GM23338 (cell line): ENCODE data around the gene GRIK4. TPM values are rescaled to one million over a fixed set of nuclear protein-coding genes. Genes with fewer than 3 reads are reported as not detected.

Experiments used
- ATAC-seq: fragments of 200-7000 bp; cut with Tn5 transposase; 3 replicates; pipeline ENCODE4 v1.9.1; 2020
- DNase-seq: peaks from one replicate; pipeline ENCODE4 v3.0.0-alpha.2; 2015; ENCODE audit warnings: low spot score
- H2AFZ ChIP-seq: fragments of 200-600 bp; sonication (generic); 2 replicates; pipeline ENCODE4 v1.8.0; 2016; ENCODE audit warnings: antibody characterized with exemption, mild to moderate bottlenecking, moderate library complexity
- H3F3A ChIP-seq: fragments of 200-600 bp; sonication (generic); replicated peaks from 2 replicates; pipeline ENCODE4 v1.8.0; 2017; ENCODE audit warnings: antibody characterized with exemption, mixed run types, low read depth
- H3K27ac ChIP-seq: fragments of 200-600 bp; sonication (generic); 2 replicates; pipeline ENCODE4 v1.6.1; 2016; ENCODE audit warnings: low read depth
- H3K27me3 ChIP-seq: fragments of 200-600 bp; sonication (generic); 2 replicates; pipeline ENCODE4 v1.8.0; 2016; ENCODE audit warnings: mild to moderate bottlenecking, mixed run types, moderate library complexity; ENCODE audit not compliant: insufficient read depth
- H3K36me3 ChIP-seq: fragments of 200-600 bp; sonication (generic); 2 replicates; pipeline ENCODE4 v1.8.0; 2016; ENCODE audit warnings: mild to moderate bottlenecking; ENCODE audit not compliant: insufficient read depth
- H3K4me1 ChIP-seq: fragments of 200-600 bp; sonication (generic); 2 replicates; pipeline ENCODE4 v1.8.0; 2016; ENCODE audit warnings: mild to moderate bottlenecking, moderate library complexity; ENCODE audit not compliant: insufficient read depth
- H3K4me2 ChIP-seq: fragments of 200-600 bp; sonication (generic); 2 replicates; pipeline ENCODE4 v1.7.1; 2017; ENCODE audit warnings: mixed run types
- H3K4me3 ChIP-seq: fragments of 200-600 bp; sonication (generic); 2 replicates; pipeline ENCODE4 v1.6.1; 2016; ENCODE audit warnings: mixed run types
- H3K79me2 ChIP-seq: fragments of 200-600 bp; sonication (generic); replicated peaks from 2 replicates; pipeline ENCODE4 v1.8.0; 2017; ENCODE audit warnings: mild to moderate bottlenecking; ENCODE audit not compliant: insufficient read depth
- H3K9me2 ChIP-seq: fragments of 200-600 bp; sonication (generic); 2 replicates; pipeline ENCODE4 v1.8.0; 2017; ENCODE audit not compliant: insufficient read depth
- H4K20me1 ChIP-seq: fragments of 200-600 bp; sonication (generic); replicated peaks from 2 replicates; pipeline ENCODE4 v1.8.0; 2017; ENCODE audit warnings: mild to moderate bottlenecking; ENCODE audit not compliant: insufficient read depth
- H3K27ac Mint-ChIP-seq: 2 replicates; pipeline ENCODE4 v1.8.0; 2020; ENCODE audit warnings: inconsistent platforms, mild to moderate bottlenecking, moderate library complexity, mixed read lengths
- H3K27me3 Mint-ChIP-seq: 3 replicates; pipeline ENCODE4 v1.8.0; 2022; ENCODE audit warnings: low read depth, mild to moderate bottlenecking, moderate library complexity, mixed read lengths, inconsistent platforms; ENCODE audit not compliant: insufficient read depth, poor library complexity
- H3K36me3 Mint-ChIP-seq: 3 replicates; pipeline ENCODE4 v1.8.0; 2021; ENCODE audit warnings: low read depth, mild to moderate bottlenecking, inconsistent platforms, moderate library complexity, mixed read lengths
- H3K4me1 Mint-ChIP-seq: 3 replicates; pipeline ENCODE4 v1.8.0; 2020; ENCODE audit warnings: mild to moderate bottlenecking, inconsistent platforms, mixed read lengths
- H3K4me3 Mint-ChIP-seq: 3 replicates; pipeline ENCODE4 v1.8.0; 2021; ENCODE audit warnings: moderate library complexity, mild to moderate bottlenecking, inconsistent platforms, mixed read lengths
- H3K9me3 Mint-ChIP-seq: 3 replicates; pipeline ENCODE4 v1.8.0; 2020; ENCODE audit warnings: moderate library complexity, mild to moderate bottlenecking, inconsistent platforms, mixed read lengths
- CREB1 ChIP-seq: fragments of 250-450 bp; sonication (Bioruptor Pico); IDR thresholded peaks from 2 replicates; pipeline ENCODE4 v1.5.0; 2020; ENCODE audit warnings: low read depth, mild to moderate bottlenecking, moderate library complexity
- EZH2 ChIP-seq: fragments of 200-600 bp; sonication (generic); IDR thresholded peaks from one replicate; pipeline ENCODE4 v1.8.0; 2017; ENCODE audit warnings: antibody characterized with exemption, mild to moderate bottlenecking, low read depth; ENCODE audit not compliant: unreplicated experiment
- EZH2phosphoT487 ChIP-seq: fragments of 200-600 bp; sonication (generic); IDR thresholded peaks from one replicate; pipeline ENCODE4 v1.8.1; 2018; ENCODE audit warnings: antibody characterized with exemption; ENCODE audit not compliant: unreplicated experiment
- JUNB ChIP-seq: IDR thresholded peaks from one replicate; pipeline ENCODE4 v1.6.1; 2016; ENCODE audit warnings: antibody characterized with exemption; ENCODE audit not compliant: unreplicated experiment
- NANOG ChIP-seq: IDR thresholded peaks from 2 replicates; pipeline ENCODE4 v1.6.1; 2016; ENCODE audit warnings: antibody characterized with exemption, borderline replicate concordance
- POLR2AphosphoS5 ChIP-seq: IDR thresholded peaks from 2 replicates; pipeline ENCODE4 v1.6.1; 2016; ENCODE audit warnings: antibody characterized with exemption, low read depth
- ZNF114 ChIP-seq: fragments of 250-450 bp; sonication (Bioruptor Pico); IDR thresholded peaks from 2 replicates; pipeline ENCODE4 v1.5.0; 2020; ENCODE audit warnings: mild to moderate bottlenecking, moderate library complexity
- ZNF331 ChIP-seq: fragments of 250-450 bp; sonication (Bioruptor Pico); IDR thresholded peaks from 2 replicates; pipeline ENCODE4 v1.5.0; 2020; ENCODE audit warnings: low read depth, mild to moderate bottlenecking, moderate library complexity
- polyA plus RNA-seq: library from polyadenylated mRNA; unstranded; fragments of >200 nt; fragmentation: Nextera tagmentation; extraction: Ambion mirVana; gene quantifications from 2 replicates; pipeline ENCODE4 v1.2.1, GENCODE V29; 2016
- total RNA-seq: library from RNA; depleted of rRNA; stranded (reverse); fragments of >200 nt; shearing (Covaris generic); gene quantifications from 2 replicates; pipeline ENCODE4 v1.2.3, GENCODE V29; 2014
- TF ChIP-seq, protein P1 (sequence below): fragments of 250-450 bp; sonication (Bioruptor Pico); IDR thresholded peaks from 2 replicates; pipeline ENCODE4 v1.5.0; 2020; ENCODE audit warnings: mild to moderate bottlenecking, moderate library complexity
- TF ChIP-seq, protein P2 (sequence below), 2 experiments: fragments of 200-600 bp in 1 of 2; sonication (generic) in 1 of 2; conservative IDR thresholded peaks; 2 replicates each; pipeline versions ENCODE4 v1.5.1 to v1.6.1; 2016 to 2017; ENCODE audit warnings: antibody characterized with exemption in 2 of 2, low read depth in 2 of 2, mild to moderate bottlenecking in 2 of 2, moderate library complexity in 1 of 2
- TF ChIP-seq, protein P3 (sequence below): IDR thresholded peaks from 2 replicates; pipeline ENCODE4 v1.6.1; 2016; ENCODE audit warnings: antibody characterized with exemption
- TF ChIP-seq, protein P4 (sequence below): IDR thresholded peaks from one replicate; pipeline ENCODE4 v1.6.1; 2018; ENCODE audit warnings: antibody characterized with exemption; ENCODE audit not compliant: unreplicated experiment

The GRIK4 gene
- total and polyA plus RNA-seq, 2 experiments from 2014 or later, result 0.63 to 2.2 TPM

DNA sequence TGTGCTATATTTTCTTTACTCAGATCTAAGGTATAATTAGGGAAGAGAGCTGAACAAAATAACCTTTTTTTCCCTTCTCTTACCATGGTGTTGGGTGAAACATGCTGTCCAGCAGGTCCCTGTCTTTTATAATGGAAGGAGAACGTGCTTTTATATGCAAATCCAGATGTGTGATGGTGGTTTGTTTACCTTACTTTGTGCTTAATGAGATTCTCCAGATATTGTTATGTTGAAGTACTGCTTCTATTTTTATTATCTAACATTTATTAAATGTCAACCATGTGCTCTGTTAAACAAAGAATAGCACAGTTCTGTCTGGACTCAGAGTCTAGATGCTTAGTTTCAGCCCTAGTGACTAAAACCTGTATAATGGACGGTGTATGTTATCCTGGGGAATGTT lies 10.1 kb upstream of the GRIK4 start:
- H3K79me2 ChIP-seq, result no peaks in the 10 kb centered on the region
- H3K4me2 ChIP-seq, result peak overlapping the region; percentile 64
- ATAC-seq (no peak), DNase-seq (no peak)
- peak overlapping the region; percentile 70; the same call in 1 of the 2 replicates for H3K27ac Mint-ChIP-seq
- H3K9me3 Mint-ChIP-seq, result no peaks in the 10 kb centered on the region
- H3F3A ChIP-seq, result no peaks in the 10 kb centered on the region
- no peaks in the 10 kb centered on the region for H3K36me3 Mint-ChIP-seq
- H3K9me2 ChIP-seq, result no peaks in the 10 kb centered on the region
- H3K27ac ChIP-seq, result peak overlapping the region; percentile 72; the same call in 1 of the 2 replicates
- H3K27me3 Mint-ChIP-seq, result peaks cover 14% of the 10 kb centered on the region
- no peak overlapping the region for H2AFZ ChIP-seq
- no peak for TF ChIP-seq CREB1 (CRISPR knock-in tag)
- TF ChIP-seq, protein P1, sequence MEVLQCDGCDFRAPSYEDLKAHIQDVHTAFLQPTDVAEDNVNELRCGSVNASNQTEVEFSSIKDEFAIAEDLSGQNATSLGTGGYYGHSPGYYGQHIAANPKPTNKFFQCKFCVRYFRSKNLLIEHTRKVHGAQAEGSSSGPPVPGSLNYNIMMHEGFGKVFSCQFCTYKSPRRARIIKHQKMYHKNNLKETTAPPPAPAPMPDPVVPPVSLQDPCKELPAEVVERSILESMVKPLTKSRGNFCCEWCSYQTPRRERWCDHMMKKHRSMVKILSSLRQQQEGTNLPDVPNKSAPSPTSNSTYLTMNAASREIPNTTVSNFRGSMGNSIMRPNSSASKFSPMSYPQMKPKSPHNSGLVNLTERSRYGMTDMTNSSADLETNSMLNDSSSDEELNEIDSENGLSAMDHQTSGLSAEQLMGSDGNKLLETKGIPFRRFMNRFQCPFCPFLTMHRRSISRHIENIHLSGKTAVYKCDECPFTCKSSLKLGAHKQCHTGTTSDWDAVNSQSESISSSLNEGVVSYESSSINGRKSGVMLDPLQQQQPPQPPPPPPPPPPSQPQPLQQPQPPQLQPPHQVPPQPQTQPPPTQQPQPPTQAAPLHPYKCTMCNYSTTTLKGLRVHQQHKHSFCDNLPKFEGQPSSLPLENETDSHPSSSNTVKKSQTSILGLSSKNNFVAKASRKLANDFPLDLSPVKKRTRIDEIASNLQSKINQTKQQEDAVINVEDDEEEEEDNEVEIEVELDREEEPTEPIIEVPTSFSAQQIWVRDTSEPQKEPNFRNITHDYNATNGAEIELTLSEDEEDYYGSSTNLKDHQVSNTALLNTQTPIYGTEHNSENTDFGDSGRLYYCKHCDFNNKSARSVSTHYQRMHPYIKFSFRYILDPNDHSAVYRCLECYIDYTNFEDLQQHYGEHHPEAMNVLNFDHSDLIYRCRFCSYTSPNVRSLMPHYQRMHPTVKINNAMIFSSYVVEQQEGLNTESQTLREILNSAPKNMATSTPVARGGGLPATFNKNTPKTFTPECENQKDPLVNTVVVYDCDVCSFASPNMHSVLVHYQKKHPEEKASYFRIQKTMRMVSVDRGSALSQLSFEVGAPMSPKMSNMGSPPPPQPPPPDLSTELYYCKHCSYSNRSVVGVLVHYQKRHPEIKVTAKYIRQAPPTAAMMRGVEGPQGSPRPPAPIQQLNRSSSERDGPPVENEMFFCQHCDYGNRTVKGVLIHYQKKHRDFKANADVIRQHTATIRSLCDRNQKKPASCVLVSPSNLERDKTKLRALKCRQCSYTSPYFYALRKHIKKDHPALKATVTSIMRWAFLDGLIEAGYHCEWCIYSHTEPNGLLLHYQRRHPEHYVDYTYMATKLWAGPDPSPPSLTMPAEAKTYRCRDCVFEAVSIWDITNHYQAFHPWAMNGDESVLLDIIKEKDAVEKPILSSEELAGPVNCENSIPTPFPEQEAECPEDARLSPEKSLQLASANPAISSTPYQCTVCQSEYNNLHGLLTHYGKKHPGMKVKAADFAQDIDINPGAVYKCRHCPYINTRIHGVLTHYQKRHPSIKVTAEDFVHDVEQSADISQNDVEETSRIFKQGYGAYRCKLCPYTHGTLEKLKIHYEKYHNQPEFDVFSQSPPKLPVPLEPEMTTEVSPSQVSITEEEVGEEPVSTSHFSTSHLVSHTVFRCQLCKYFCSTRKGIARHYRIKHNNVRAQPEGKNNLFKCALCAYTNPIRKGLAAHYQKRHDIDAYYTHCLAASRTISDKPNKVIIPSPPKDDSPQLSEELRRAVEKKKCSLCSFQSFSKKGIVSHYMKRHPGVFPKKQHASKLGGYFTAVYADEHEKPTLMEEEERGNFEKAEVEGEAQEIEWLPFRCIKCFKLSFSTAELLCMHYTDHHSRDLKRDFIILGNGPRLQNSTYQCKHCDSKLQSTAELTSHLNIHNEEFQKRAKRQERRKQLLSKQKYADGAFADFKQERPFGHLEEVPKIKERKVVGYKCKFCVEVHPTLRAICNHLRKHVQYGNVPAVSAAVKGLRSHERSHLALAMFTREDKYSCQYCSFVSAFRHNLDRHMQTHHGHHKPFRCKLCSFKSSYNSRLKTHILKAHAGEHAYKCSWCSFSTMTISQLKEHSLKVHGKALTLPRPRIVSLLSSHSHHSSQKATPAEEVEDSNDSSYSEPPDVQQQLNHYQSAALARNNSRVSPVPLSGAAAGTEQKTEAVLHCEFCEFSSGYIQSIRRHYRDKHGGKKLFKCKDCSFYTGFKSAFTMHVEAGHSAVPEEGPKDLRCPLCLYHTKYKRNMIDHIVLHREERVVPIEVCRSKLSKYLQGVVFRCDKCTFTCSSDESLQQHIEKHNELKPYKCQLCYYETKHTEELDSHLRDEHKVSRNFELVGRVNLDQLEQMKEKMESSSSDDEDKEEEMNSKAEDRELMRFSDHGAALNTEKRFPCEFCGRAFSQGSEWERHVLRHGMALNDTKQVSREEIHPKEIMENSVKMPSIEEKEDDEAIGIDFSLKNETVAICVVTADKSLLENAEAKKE (CRISPR knock-in tag), result no peak
- TF ChIP-seq, protein P2, sequence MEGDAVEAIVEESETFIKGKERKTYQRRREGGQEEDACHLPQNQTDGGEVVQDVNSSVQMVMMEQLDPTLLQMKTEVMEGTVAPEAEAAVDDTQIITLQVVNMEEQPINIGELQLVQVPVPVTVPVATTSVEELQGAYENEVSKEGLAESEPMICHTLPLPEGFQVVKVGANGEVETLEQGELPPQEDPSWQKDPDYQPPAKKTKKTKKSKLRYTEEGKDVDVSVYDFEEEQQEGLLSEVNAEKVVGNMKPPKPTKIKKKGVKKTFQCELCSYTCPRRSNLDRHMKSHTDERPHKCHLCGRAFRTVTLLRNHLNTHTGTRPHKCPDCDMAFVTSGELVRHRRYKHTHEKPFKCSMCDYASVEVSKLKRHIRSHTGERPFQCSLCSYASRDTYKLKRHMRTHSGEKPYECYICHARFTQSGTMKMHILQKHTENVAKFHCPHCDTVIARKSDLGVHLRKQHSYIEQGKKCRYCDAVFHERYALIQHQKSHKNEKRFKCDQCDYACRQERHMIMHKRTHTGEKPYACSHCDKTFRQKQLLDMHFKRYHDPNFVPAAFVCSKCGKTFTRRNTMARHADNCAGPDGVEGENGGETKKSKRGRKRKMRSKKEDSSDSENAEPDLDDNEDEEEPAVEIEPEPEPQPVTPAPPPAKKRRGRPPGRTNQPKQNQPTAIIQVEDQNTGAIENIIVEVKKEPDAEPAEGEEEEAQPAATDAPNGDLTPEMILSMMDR (conservative IDR thresholded peaks at IDR 0.05; ENCODE audit: low read depth in 2 of 2), result no peak
- TF ChIP-seq NANOG, result no peak
- no peak for TF ChIP-seq EZH2
- TF ChIP-seq, protein P3, sequence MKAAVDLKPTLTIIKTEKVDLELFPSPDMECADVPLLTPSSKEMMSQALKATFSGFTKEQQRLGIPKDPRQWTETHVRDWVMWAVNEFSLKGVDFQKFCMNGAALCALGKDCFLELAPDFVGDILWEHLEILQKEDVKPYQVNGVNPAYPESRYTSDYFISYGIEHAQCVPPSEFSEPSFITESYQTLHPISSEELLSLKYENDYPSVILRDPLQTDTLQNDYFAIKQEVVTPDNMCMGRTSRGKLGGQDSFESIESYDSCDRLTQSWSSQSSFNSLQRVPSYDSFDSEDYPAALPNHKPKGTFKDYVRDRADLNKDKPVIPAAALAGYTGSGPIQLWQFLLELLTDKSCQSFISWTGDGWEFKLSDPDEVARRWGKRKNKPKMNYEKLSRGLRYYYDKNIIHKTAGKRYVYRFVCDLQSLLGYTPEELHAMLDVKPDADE, result no peak
- no peak for TF ChIP-seq EZH2phosphoT487
- no peak for TF ChIP-seq ZNF114 (CRISPR knock-in tag)
- no peak for TF ChIP-seq JUNB
- no peak for TF ChIP-seq ZNF331 (CRISPR knock-in tag)
- TF ChIP-seq, protein P4, sequence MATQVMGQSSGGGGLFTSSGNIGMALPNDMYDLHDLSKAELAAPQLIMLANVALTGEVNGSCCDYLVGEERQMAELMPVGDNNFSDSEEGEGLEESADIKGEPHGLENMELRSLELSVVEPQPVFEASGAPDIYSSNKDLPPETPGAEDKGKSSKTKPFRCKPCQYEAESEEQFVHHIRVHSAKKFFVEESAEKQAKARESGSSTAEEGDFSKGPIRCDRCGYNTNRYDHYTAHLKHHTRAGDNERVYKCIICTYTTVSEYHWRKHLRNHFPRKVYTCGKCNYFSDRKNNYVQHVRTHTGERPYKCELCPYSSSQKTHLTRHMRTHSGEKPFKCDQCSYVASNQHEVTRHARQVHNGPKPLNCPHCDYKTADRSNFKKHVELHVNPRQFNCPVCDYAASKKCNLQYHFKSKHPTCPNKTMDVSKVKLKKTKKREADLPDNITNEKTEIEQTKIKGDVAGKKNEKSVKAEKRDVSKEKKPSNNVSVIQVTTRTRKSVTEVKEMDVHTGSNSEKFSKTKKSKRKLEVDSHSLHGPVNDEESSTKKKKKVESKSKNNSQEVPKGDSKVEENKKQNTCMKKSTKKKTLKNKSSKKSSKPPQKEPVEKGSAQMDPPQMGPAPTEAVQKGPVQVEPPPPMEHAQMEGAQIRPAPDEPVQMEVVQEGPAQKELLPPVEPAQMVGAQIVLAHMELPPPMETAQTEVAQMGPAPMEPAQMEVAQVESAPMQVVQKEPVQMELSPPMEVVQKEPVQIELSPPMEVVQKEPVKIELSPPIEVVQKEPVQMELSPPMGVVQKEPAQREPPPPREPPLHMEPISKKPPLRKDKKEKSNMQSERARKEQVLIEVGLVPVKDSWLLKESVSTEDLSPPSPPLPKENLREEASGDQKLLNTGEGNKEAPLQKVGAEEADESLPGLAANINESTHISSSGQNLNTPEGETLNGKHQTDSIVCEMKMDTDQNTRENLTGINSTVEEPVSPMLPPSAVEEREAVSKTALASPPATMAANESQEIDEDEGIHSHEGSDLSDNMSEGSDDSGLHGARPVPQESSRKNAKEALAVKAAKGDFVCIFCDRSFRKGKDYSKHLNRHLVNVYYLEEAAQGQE, result no peak
- TF ChIP-seq POLR2AphosphoS5, result no peak
- H3K4me3 Mint-ChIP-seq, result peak overlapping the region; percentile 47
- peaks cover 44% of the 10 kb centered on the region for H3K4me1 ChIP-seq
- no peaks in the 10 kb centered on the region for H3K27me3 ChIP-seq
- peaks cover 55% of the 10 kb centered on the region for H3K4me1 Mint-ChIP-seq
- H4K20me1 ChIP-seq, result no peaks in the 10 kb centered on the region
- H3K36me3 ChIP-seq, result no peaks in the 10 kb centered on the region
- peak overlapping the region; percentile 28 for H3K4me3 ChIP-seq
